HG02610 (cell line): ENCODE data around the gene UFL1.

ENCODE experiments used
- ATAC-seq: cut with Tn5 transposase; IDR thresholded peaks from one replicate; pipeline ENCODE4 v1.9.1; 2021; ENCODE audit warnings: mild to moderate bottlenecking, moderate library complexity; ENCODE audit not compliant: unreplicated experiment

Gene UFL1

GRCh38 chr6:96570053-96570452 is 48.4 kb downstream of the UFL1 start:
- ATAC-seq: no peak

- ATAC-seq: no peak
Measured at GRCh38 chr6:96571551-96571950, 49.9 kb downstream of the UFL1 start.

GRCh38 chr6:96575359-96575758 is 53.8 kb downstream of the UFL1 start:
- ATAC-seq: no peak

GRCh38 chr6:96576221-96576620 is 54.6 kb downstream of the UFL1 start:
- ATAC-seq: no peak

- ATAC-seq: no peak
Measured at GRCh38 chr6:96582021-96582420, 60.4 kb downstream of the UFL1 start.

GRCh38 chr6:96582436-96582835 is 60.8 kb downstream of the UFL1 start:
- ATAC-seq: no peak

GRCh38 chr6:96604420-96604819 is 82.8 kb downstream of the UFL1 start:
- no peak for ATAC-seq
